ENCODE results near the gene LRRC74A.
"Not testable (repeated sequence)": the region's sequence is repeated elsewhere in the genome, so short reads cannot be mapped to it uniquely, and the experiment has no call there.

Gene LRRC74A

GRCh38 chr14:76911473-76911872 lies 85.3 kb downstream of the LRRC74A start:
- TF ChIP-seq POLR2AphosphoS5 (IDR thresholded peaks at IDR 0.05; ENCODE audit: low read depth, low read length) (no peak), POU2F2 (IDR thresholded peaks at IDR 0.05; ENCODE audit: low read depth, low read length) (no peak), TAF1 (IDR thresholded peaks at IDR 0.05; ENCODE audit: low read depth, low read length) (no peak), POLR2A (IDR thresholded peaks at IDR 0.05; ENCODE audit: low read depth, low read length) (no peak), SPI1 (IDR thresholded peaks at IDR 0.05; ENCODE audit: low read depth, low read length) (no peak), PAX5 (IDR thresholded peaks at IDR 0.05; ENCODE audit: insufficient read depth, low read length, severe bottlenecking) (no peak)
- FAIRE-seq: no peak
- DNase-seq (ENCODE audit: insufficient read length, low spot score): no peak

- not testable (repeated sequence) for DNase-seq (ENCODE audit: insufficient read length, low spot score)
These were observed 88.4 kb downstream of the LRRC74A start for GRCh38 chr14:76914533-76915081.

GRCh38 chr14:76916040-76916715 lies 90.0 kb downstream of the LRRC74A start:
- TF ChIP-seq TAF1 (IDR thresholded peaks at IDR 0.05; ENCODE audit: low read depth, low read length) (no peak), POLR2AphosphoS5 (IDR thresholded peaks at IDR 0.05; ENCODE audit: low read depth, low read length) (no peak), SPI1 (IDR thresholded peaks at IDR 0.05; ENCODE audit: low read depth, low read length) (no peak), POLR2A (IDR thresholded peaks at IDR 0.05; ENCODE audit: low read depth, low read length) (no peak), PAX5 (IDR thresholded peaks at IDR 0.05; ENCODE audit: insufficient read depth, low read length, severe bottlenecking) (no peak), POU2F2 (IDR thresholded peaks at IDR 0.05; ENCODE audit: low read depth, low read length) (no peak)
- DNase-seq (ENCODE audit: insufficient read length, low spot score): no peak
- FAIRE-seq: no peak

More at GRCh38 chr14:76914533-76915081, 88.4 kb downstream of the LRRC74A start:
- not testable (repeated sequence) for FAIRE-seq

- no peak for TF ChIP-seq POLR2A (IDR thresholded peaks at IDR 0.05; ENCODE audit: low read depth, low read length)
- TF ChIP-seq TAF1 (IDR thresholded peaks at IDR 0.05; ENCODE audit: low read depth, low read length): no peak
- TF ChIP-seq SPI1 (IDR thresholded peaks at IDR 0.05; ENCODE audit: low read depth, low read length): no peak
- no peak for TF ChIP-seq POU2F2 (IDR thresholded peaks at IDR 0.05; ENCODE audit: low read depth, low read length)
- TF ChIP-seq POLR2AphosphoS5 (IDR thresholded peaks at IDR 0.05; ENCODE audit: low read depth, low read length): no peak
- TF ChIP-seq PAX5 (IDR thresholded peaks at IDR 0.05; ENCODE audit: insufficient read depth, low read length, severe bottlenecking): no peak
- FAIRE-seq (no peak), DNase-seq (ENCODE audit: insufficient read length, low spot score) (no peak)
These were observed 91.0 kb downstream of the LRRC74A start for GRCh38 chr14:76917158-76917596.

GRCh38 chr14:76917745-76918255 lies 91.6 kb downstream of the LRRC74A start:
- TF ChIP-seq TAF1 (IDR thresholded peaks at IDR 0.05; ENCODE audit: low read depth, low read length): no peak
- no peak for TF ChIP-seq PAX5 (IDR thresholded peaks at IDR 0.05; ENCODE audit: insufficient read depth, low read length, severe bottlenecking)
- TF ChIP-seq POU2F2 (IDR thresholded peaks at IDR 0.05; ENCODE audit: low read depth, low read length): no peak
- no peak for TF ChIP-seq SPI1 (IDR thresholded peaks at IDR 0.05; ENCODE audit: low read depth, low read length)
- TF ChIP-seq POLR2AphosphoS5 (IDR thresholded peaks at IDR 0.05; ENCODE audit: low read depth, low read length): no peak
- no peak for TF ChIP-seq POLR2A (IDR thresholded peaks at IDR 0.05; ENCODE audit: low read depth, low read length)
- no peak for DNase-seq (ENCODE audit: insufficient read length, low spot score)
- no peak for FAIRE-seq

GRCh38 chr14:76918256-76918781 lies 92.1 kb downstream of the LRRC74A start:
- TF ChIP-seq SPI1 (IDR thresholded peaks at IDR 0.05; ENCODE audit: low read depth, low read length): peak; percentile 50
- no peak for TF ChIP-seq PAX5 (IDR thresholded peaks at IDR 0.05; ENCODE audit: insufficient read depth, low read length, severe bottlenecking)
- no peak for DNase-seq (ENCODE audit: insufficient read length, low spot score)
- peak; percentile 74 for FAIRE-seq

- TF ChIP-seq SPI1 (IDR thresholded peaks at IDR 0.05; ENCODE audit: low read depth, low read length) (no peak), TAF1 (IDR thresholded peaks at IDR 0.05; ENCODE audit: low read depth, low read length) (no peak), POLR2AphosphoS5 (IDR thresholded peaks at IDR 0.05; ENCODE audit: low read depth, low read length) (no peak), POU2F2 (IDR thresholded peaks at IDR 0.05; ENCODE audit: low read depth, low read length) (no peak), PAX5 (IDR thresholded peaks at IDR 0.05; ENCODE audit: insufficient read depth, low read length, severe bottlenecking) (no peak), POLR2A (IDR thresholded peaks at IDR 0.05; ENCODE audit: low read depth, low read length) (no peak)
- FAIRE-seq (no peak), DNase-seq (ENCODE audit: insufficient read length, low spot score) (no peak)
These were observed 92.7 kb downstream of the LRRC74A start for GRCh38 chr14:76918782-76919394.
